LNCaP clone FGC (cell line): ENCODE data around the gene PATZ1.
"Not testable (repeated sequence)": the region's sequence is repeated elsewhere in the genome, so short reads cannot be mapped to it uniquely, and the experiment has no call there.

Source experiments
- DNase-seq: peaks from one replicate; pipeline ENCODE4 v3.0.0-alpha.2; 2011; ENCODE audit warnings: low read depth
- H3K4me3 ChIP-seq: 2 replicates; pipeline ENCODE4 v1.5.1; 2011; ENCODE audit warnings: mild to moderate bottlenecking, low read depth, low read length, control low read depth
- CTCF ChIP-seq: IDR thresholded peaks from 2 replicates; pipeline ENCODE4 v1.5.1; 2012; ENCODE audit warnings: mild to moderate bottlenecking; ENCODE audit not compliant: control insufficient read depth, insufficient read depth; ENCODE audit errors: extremely low read depth

PATZ1 gene

DNA sequence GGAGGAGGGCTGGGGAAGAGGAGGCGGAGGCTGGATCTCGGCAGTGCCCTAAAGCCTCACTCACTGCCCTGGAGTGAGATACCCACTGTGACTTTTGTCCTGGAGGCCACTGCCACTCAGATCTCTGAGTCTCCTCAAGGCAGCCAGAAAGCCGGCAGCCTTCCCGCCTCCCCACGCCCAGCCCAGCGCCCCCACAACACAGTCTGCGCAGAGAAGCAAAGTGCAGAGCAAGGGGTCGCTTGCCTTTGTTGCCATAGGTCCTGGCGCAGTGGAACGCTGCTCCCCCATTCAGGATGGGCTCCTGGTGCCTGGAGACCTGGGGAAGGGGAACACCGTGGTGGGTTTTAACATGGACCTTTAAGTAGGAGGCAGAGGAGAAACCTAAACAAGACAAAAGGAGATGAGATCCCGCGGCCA, 17.6 kb downstream of the PATZ1 start:
- TF ChIP-seq CTCF = no peak
- H3K4me3 ChIP-seq = no peak overlapping the region
- no peak for DNase-seq

GRCh38 chr22:31327806-31328543, 18.2 kb downstream of the PATZ1 start:
- no peak for DNase-seq
- no peak for TF ChIP-seq CTCF
- H3K4me3 ChIP-seq = no peak overlapping the region

GRCh38 chr22:31326877-31327276, 19.3 kb downstream of the PATZ1 start:
- TF ChIP-seq CTCF = no peak
- H3K4me3 ChIP-seq = no peak overlapping the region
- no peak for DNase-seq

DNA sequence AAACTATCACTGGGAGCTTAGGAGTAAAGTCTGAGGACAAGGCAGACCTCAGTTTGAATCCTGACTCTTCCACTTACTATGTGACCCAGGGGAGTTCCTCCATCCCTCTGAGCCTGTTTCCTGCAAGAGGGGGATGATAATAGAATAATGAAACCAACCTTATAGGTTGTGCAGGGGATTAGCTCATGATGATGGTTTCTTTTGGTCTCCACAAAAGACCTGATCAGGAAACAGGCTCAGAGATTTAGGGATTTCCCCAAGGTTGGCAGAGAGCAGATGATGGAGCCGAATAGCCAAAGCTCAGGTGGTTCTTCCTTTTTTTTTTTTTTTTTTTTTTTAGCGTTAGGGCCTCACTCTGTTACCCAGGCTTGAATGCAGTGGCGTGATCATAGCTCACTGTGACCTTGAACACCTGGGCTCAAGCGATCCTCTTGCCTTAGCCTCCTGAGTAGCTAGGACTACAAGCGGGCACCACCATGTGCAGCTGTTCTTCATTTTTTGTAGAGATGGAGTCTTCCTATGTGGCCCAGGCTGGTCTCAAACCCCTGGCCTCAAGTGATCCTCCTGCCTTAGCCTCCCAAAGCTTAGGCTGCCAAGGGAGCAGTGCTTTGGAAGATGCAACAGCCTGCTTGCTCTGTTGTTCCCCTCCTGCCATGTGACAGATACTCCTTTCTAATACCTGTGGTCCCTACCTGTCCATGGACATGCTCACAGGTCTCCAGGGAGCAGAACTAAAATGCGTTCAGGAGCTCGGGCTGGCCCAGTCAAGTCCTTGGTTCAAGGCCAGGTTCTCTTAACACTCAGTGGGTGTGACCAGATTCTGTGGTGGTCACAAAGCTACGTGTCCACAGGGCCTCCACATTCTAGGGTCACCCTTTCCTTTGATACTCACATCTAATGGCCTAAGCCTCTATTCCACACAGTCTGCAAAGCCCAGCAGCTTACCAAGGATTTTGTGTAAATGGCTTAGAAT, 22.3 kb downstream of the PATZ1 start:
- no peak for DNase-seq
- no peak for TF ChIP-seq CTCF
- H3K4me3 ChIP-seq = no peak overlapping the region

DNA sequence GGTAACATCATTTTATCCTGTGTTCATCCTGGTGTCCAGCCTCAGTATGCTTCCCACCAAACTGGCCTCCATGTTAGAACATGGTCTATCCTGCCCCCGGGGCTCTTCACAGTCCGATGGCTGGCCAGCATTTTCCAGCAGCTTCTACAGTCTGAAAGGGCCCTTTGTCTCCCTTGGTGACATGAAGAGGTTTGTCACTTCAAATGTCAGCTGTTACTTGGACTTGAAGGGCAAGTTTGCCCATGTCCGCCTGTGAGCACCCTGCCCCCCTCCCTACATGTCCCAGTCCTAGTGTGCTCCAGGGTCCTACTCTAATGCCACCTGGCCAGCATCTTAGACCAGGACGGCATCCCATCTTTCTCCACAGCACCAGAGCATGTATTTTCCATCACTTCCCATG, 24.7 kb downstream of the PATZ1 start:
- no peak for DNase-seq
- no peak for TF ChIP-seq CTCF

DNA sequence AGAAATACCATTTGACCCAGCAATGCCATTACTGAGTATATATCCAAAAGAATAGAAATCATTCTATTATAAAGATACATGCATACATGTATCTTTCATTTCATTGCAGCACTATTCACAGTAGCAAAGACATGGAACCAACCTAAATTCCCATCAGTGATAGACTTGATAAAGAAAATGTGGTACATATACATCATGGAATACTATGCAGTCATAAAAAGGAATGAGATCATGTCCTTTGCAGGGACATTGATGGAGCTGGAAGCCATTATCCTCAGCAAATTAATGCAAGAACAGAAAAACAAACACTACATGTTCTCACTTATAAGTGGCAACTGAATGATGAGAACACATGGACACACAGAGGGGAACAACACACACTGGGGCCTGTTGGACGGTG, 31.9 kb downstream of the PATZ1 start:
- H3K4me3 ChIP-seq, DNase-seq: not testable (repeated sequence)

More for the DNA sequence above, 24.7 kb downstream of the PATZ1 start:
- no peak overlapping the region for H3K4me3 ChIP-seq

- DNase-seq = peak; percentile 96
Observed at GRCh38 chr22:31313366-31314147, 32.6 kb downstream of the PATZ1 start.

More at GRCh38 chr22:31313366-31314147, 32.6 kb downstream of the PATZ1 start:
- peak; percentile 77 for TF ChIP-seq CTCF
- no peak overlapping the region for H3K4me3 ChIP-seq
